Adipocyte (in vitro differentiated cells): ENCODE measurements around the gene GPR183.

Experiments
- DNase-seq: peaks from one replicate; pipeline ENCODE4 v3.0.0-alpha.2; 2015; ENCODE audit warnings: low read depth
- H3K27me3 ChIP-seq: replicated peaks from 2 replicates; pipeline ENCODE4 v1.7.0; 2013; ENCODE audit warnings: mild to moderate bottlenecking, low read length, moderate library complexity; ENCODE audit not compliant: control insufficient read depth, insufficient read depth
- H3K36me3 ChIP-seq: 2 replicates; pipeline ENCODE4 v1.7.0; 2013; ENCODE audit warnings: low read length, mild to moderate bottlenecking, moderate library complexity; ENCODE audit not compliant: control insufficient read depth, insufficient read depth, severe bottlenecking
- H3K4me1 ChIP-seq: 2 replicates; pipeline ENCODE4 v1.7.0; 2013; ENCODE audit warnings: mild to moderate bottlenecking, low read length, moderate library complexity; ENCODE audit not compliant: control insufficient read depth, insufficient read depth
- H3K4me3 ChIP-seq: 2 replicates; pipeline ENCODE4 v1.7.0; 2013; ENCODE audit warnings: mild to moderate bottlenecking, low read length, moderate library complexity
- H3K9ac ChIP-seq: 2 replicates; pipeline ENCODE4 v1.7.0; 2013; ENCODE audit warnings: mild to moderate bottlenecking, low read length, moderate library complexity
- H3K9me3 ChIP-seq: 2 replicates; pipeline ENCODE4 v1.7.0; 2013; ENCODE audit warnings: mild to moderate bottlenecking, low read length, moderate library complexity; ENCODE audit not compliant: control insufficient read depth

Gene GPR183

GRCh38 chr13:99335603-99336002 lies 28.4 kb upstream of the GPR183 start:
- Histone ChIP-seq H3K4me1 (peaks cover 10% of the 10 kb centered on the region), H3K4me3 (no peak overlapping the region), H3K9ac (no peak overlapping the region), H3K9me3 (no peaks in the 10 kb centered on the region), H3K27me3 (no peaks in the 10 kb centered on the region), H3K36me3 (peaks cover 4% of the 10 kb centered on the region)
- no peak for DNase-seq

- Histone ChIP-seq H3K9ac (no peak overlapping the region), H3K4me1 (peaks cover 6% of the 10 kb centered on the region), H3K36me3 (no peaks in the 10 kb centered on the region), H3K27me3 (no peaks in the 10 kb centered on the region), H3K4me3 (no peak overlapping the region), H3K9me3 (no peaks in the 10 kb centered on the region)
- no peak for DNase-seq
These were observed 27.9 kb upstream of the GPR183 start for GRCh38 chr13:99335087-99335486.

- Histone ChIP-seq H3K27me3 (no peaks in the 10 kb centered on the region), H3K4me1 (no peaks in the 10 kb centered on the region), H3K4me3 (no peak overlapping the region), H3K9ac (no peak overlapping the region), H3K9me3 (no peaks in the 10 kb centered on the region), H3K36me3 (peaks cover 5% of the 10 kb centered on the region)
- no peak for DNase-seq
These were observed 27.0 kb upstream of the GPR183 start for GRCh38 chr13:99334221-99334620.

- Histone ChIP-seq H3K4me3 (no peak overlapping the region), H3K27me3 (no peaks in the 10 kb centered on the region), H3K9me3 (no peaks in the 10 kb centered on the region), H3K4me1 (no peaks in the 10 kb centered on the region), H3K9ac (no peak overlapping the region), H3K36me3 (peaks cover 7% of the 10 kb centered on the region)
- no peak for DNase-seq
These were observed 25.3 kb upstream of the GPR183 start for GRCh38 chr13:99332456-99332855.

GRCh38 chr13:99331881-99332293 lies 24.7 kb upstream of the GPR183 start:
- Histone ChIP-seq H3K27me3 (no peaks in the 10 kb centered on the region), H3K4me3 (no peak overlapping the region), H3K4me1 (no peaks in the 10 kb centered on the region), H3K9ac (no peak overlapping the region), H3K36me3 (peaks cover 9% of the 10 kb centered on the region), H3K9me3 (no peaks in the 10 kb centered on the region)
- no peak for DNase-seq

GRCh38 chr13:99330942-99331341 lies 23.7 kb upstream of the GPR183 start:
- H3K27me3 ChIP-seq, result no peaks in the 10 kb centered on the region
- DNase-seq, result no peak
- no peak overlapping the region for H3K4me3 ChIP-seq
- H3K4me1 ChIP-seq, result peaks cover 1% of the 10 kb centered on the region
- peaks cover 11% of the 10 kb centered on the region for H3K36me3 ChIP-seq
- no peaks in the 10 kb centered on the region for H3K9me3 ChIP-seq
- H3K9ac ChIP-seq, result no peak overlapping the region

- Histone ChIP-seq H3K36me3 (peaks cover 11% of the 10 kb centered on the region), H3K4me3 (no peak overlapping the region), H3K27me3 (no peaks in the 10 kb centered on the region), H3K9ac (no peak overlapping the region), H3K9me3 (no peaks in the 10 kb centered on the region), H3K4me1 (peaks cover 2% of the 10 kb centered on the region)
- no peak for DNase-seq
These were observed 22.3 kb upstream of the GPR183 start for GRCh38 chr13:99329477-99329876.

GRCh38 chr13:99327761-99328160 lies 20.6 kb upstream of the GPR183 start:
- Histone ChIP-seq H3K9me3 (no peaks in the 10 kb centered on the region), H3K9ac (no peak overlapping the region), H3K4me1 (peaks cover 11% of the 10 kb centered on the region), H3K36me3 (peaks cover 11% of the 10 kb centered on the region), H3K27me3 (no peaks in the 10 kb centered on the region), H3K4me3 (no peak overlapping the region)
- DNase-seq, result no peak

- no peak for DNase-seq
- H3K4me3 ChIP-seq, result no peak overlapping the region
- H3K36me3 ChIP-seq, result peaks cover 11% of the 10 kb centered on the region
- no peaks in the 10 kb centered on the region for H3K9me3 ChIP-seq
- peaks cover 18% of the 10 kb centered on the region for H3K4me1 ChIP-seq
- H3K27me3 ChIP-seq, result no peaks in the 10 kb centered on the region
- H3K9ac ChIP-seq, result no peak overlapping the region
These were observed 19.9 kb upstream of the GPR183 start for GRCh38 chr13:99327126-99327525.

GRCh38 chr13:99326012-99326411 lies 18.8 kb upstream of the GPR183 start:
- H3K27me3 ChIP-seq, result no peaks in the 10 kb centered on the region
- no peak overlapping the region for H3K4me3 ChIP-seq
- peaks cover 29% of the 10 kb centered on the region for H3K4me1 ChIP-seq
- H3K9ac ChIP-seq, result no peak overlapping the region
- DNase-seq, result no peak
- no peaks in the 10 kb centered on the region for H3K9me3 ChIP-seq
- peaks cover 11% of the 10 kb centered on the region for H3K36me3 ChIP-seq

- H3K36me3 ChIP-seq, result peaks cover 3% of the 10 kb centered on the region
- peaks cover 38% of the 10 kb centered on the region for H3K4me1 ChIP-seq
- H3K9ac ChIP-seq, result no peak overlapping the region
- no peaks in the 10 kb centered on the region for H3K27me3 ChIP-seq
- H3K9me3 ChIP-seq, result no peaks in the 10 kb centered on the region
- no peak overlapping the region for H3K4me3 ChIP-seq
- DNase-seq, result no peak
These were observed 16.3 kb upstream of the GPR183 start for GRCh38 chr13:99323488-99323887.

- Histone ChIP-seq H3K4me3 (peak overlapping the region; percentile 62), H3K9me3 (no peaks in the 10 kb centered on the region), H3K9ac (peak overlapping the region; percentile 56), H3K36me3 (peaks cover 3% of the 10 kb centered on the region), H3K4me1 (peaks cover 38% of the 10 kb centered on the region), H3K27me3 (no peaks in the 10 kb centered on the region)
- peak; percentile 83 for DNase-seq
These were observed 15.3 kb upstream of the GPR183 start for GRCh38 chr13:99322297-99323103.
